AG04450 (cell line): Measurements from ENCODE around the gene MEGF10. TPM values are rescaled to one million over a fixed set of nuclear protein-coding genes. Genes with fewer than 3 reads are reported as not detected.

ENCODE experiments used
- CTCF ChIA-PET: fragments of 300-600, 350-600 bp; formaldehyde crosslinking; extraction: SDS; loops from one replicate; lab custom pipeline; 2022; ENCODE audit warnings: antibody characterized with exemption, inconsistent platforms; lab: Charles Lee
- POLR2A ChIA-PET: fragments of 350-600 bp; formaldehyde crosslinking; extraction: SDS; loops from one replicate; lab custom pipeline; 2021; ENCODE audit warnings: antibody characterized with exemption, inconsistent platforms; lab: Yijun Ruan, JAX
- DNase-seq: peaks from one replicate; pipeline ENCODE4 v3.0.0-alpha.2; 2011; ENCODE audit warnings: low read depth, low spot score
- H3K27ac ChIP-seq: one replicate; pipeline ENCODE4 v1.5.1; 2012; ENCODE audit warnings: low read depth, low read length, control low read depth
- H3K27me3 ChIP-seq: one replicate; pipeline ENCODE4 v1.6.0; 2012; ENCODE audit warnings: low read length; ENCODE audit not compliant: control insufficient read depth, insufficient read depth
- H3K4me3 ChIP-seq: 2 replicates; pipeline ENCODE4 v1.5.1; 2011; ENCODE audit warnings: mild to moderate bottlenecking, low read depth, low read length, control low read depth
- H3K9me3 ChIP-seq: 2 replicates; pipeline ENCODE4 v1.5.1; 2012; ENCODE audit warnings: low read length; ENCODE audit not compliant: control insufficient read depth, insufficient read depth
- CTCF ChIP-seq: IDR thresholded peaks from 2 replicates; pipeline ENCODE4 v1.5.1; 2011; ENCODE audit warnings: low read depth, low read length, control low read depth, inconsistent platforms
- polyA plus RNA-seq: library from polyadenylated mRNA; depleted of rRNA; stranded (reverse); fragments of >200 nt; gene quantifications from 2 replicates; pipeline ENCODE4 v1.2.3, GENCODE V29; 2011

The MEGF10 gene
- polyA plus RNA-seq, 1 experiment: not detected

GRCh38 chr5:127451096-127451495 is 160.5 kb downstream of the MEGF10 start:
- DNase-seq: no peak
- POLR2A ChIA-PET: no interaction called here
- H3K27me3 ChIP-seq: no peaks in the 10 kb centered on the region
- CTCF ChIA-PET: no interaction called here
- TF ChIP-seq CTCF: no peak
- no peak overlapping the region for H3K4me3 ChIP-seq
- H3K9me3 ChIP-seq: no peaks in the 10 kb centered on the region
- H3K27ac ChIP-seq: no peak overlapping the region

DNA sequence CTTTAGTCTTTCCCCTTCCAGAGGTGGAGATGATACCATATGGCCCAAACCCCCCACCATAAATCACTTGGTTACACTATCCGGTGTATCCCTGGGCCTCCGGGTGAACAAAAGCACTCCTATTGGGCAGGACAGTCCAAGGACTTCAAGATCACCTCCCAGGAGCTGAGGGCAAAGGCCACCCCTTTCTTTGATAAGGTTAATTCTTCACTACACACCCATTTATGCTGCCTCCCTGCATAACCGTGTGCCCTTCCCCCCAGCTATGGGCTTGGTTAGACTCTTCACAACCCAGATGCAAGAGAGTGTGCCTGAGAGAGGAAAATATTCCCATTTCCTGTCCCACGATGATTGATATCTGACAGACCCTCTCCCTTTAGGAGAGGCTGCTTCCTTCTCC is 162.0 kb downstream of the MEGF10 start:
- Histone ChIP-seq H3K27me3 (no peaks in the 10 kb centered on the region), H3K4me3 (no peak overlapping the region), H3K27ac (no peak overlapping the region), H3K9me3 (no peaks in the 10 kb centered on the region)
- no peak for TF ChIP-seq CTCF
- ChIA-PET POLR2A (no interaction called here), CTCF (interaction anchor here (1.2 kb wide), 1 partner anchor 139 kb away, joined by 3 read pairs; no protein-coding TSS in a partner anchor)
- no peak for DNase-seq

- Histone ChIP-seq H3K27me3 (no peaks in the 10 kb centered on the region), H3K4me3 (no peak overlapping the region), H3K9me3 (no peaks in the 10 kb centered on the region), H3K27ac (no peak overlapping the region)
- CTCF ChIA-PET: no interaction called here
- POLR2A ChIA-PET: no interaction called here
- no peak for TF ChIP-seq CTCF
- no peak for DNase-seq
These were observed 180.6 kb downstream of the MEGF10 start for GRCh38 chr5:127471211-127471610.

DNA sequence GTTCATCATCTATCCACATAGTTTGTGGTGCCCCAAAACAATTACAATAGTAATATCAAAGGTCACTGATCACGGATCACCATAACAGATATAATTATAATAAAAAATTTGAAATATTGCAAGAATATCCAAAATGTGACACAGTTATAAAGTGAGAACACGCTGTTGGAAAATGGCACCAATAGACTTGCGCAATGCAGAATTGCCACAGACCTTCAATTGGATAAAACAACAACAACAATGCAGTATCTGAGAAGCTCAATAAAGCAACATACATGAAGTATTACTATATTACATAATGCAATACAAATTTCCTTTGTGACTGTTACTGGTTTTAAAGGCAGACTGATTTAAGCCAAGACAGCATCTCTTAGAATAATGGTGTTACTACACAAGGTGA is 182.1 kb downstream of the MEGF10 start:
- no peak overlapping the region for H3K4me3 ChIP-seq
- no peak for DNase-seq
- ChIA-PET POLR2A (no interaction called here), CTCF (interaction anchor here (0.6 to 0.9 kb wide), 3 partner anchors 18 to 73 kb away, joined by 4 to 5 read pairs (median 5); no protein-coding TSS in a partner anchor)
- H3K27me3 ChIP-seq: no peaks in the 10 kb centered on the region
- TF ChIP-seq CTCF: no peak
- no peaks in the 10 kb centered on the region for H3K9me3 ChIP-seq
- no peak overlapping the region for H3K27ac ChIP-seq

DNA sequence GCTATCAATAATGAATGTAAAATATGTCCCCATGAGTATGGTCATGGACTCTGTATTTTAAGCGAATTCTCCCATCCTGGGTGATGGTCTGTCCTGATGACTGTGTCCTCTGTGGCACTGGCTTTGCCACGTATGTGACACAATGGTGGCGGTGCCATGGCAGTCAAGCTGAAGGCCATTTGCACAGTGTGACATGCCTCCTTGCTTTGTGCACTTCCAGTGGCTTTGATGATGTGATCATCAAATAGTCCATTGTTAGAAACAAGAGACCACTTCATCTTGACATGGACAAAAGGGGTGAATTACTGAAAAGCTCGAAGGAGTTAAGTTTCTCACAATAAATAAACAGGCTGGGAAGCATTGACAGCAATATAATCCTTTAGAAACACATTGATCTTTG is 195.9 kb downstream of the MEGF10 start:
- Histone ChIP-seq H3K27ac (no peak overlapping the region), H3K27me3 (peaks cover 7% of the 10 kb centered on the region), H3K4me3 (no peak overlapping the region), H3K9me3 (no peaks in the 10 kb centered on the region)
- ChIA-PET CTCF (no interaction called here), POLR2A (no interaction called here)
- DNase-seq: no peak
- TF ChIP-seq CTCF: no peak
